GM19324 (cell line): ENCODE results near the gene TLK1.
"Not testable (repeated sequence)": the region's sequence is repeated elsewhere in the genome, so short reads cannot be mapped to it uniquely, and the experiment has no call there.

Experiments
- ATAC-seq: cut with Tn5 transposase; IDR thresholded peaks from one replicate; pipeline ENCODE4 v1.9.1; 2021; ENCODE audit warnings: mild to moderate bottlenecking, moderate library complexity; ENCODE audit not compliant: unreplicated experiment, low FRiP score

Gene TLK1

DNA sequence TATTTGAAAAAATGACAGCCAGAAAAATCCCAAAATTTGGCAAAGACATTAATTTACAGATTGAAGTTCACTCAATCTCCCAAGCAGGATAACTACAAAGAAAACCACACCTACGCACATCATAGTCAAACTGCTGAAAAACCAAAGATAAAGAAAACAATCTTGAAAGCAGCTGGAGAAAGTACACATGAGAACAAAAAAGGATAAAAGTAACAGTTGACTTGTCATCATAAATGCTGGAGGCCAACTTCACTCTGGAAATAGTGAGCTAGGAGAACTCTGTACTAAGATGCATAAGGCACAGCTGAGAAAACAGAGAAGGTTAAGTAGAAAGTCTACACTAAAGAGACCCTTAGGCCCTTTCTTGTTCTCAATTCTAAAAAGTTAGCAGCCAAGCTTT is 73.1 kb downstream of the TLK1 start:
- no peak for ATAC-seq

DNA sequence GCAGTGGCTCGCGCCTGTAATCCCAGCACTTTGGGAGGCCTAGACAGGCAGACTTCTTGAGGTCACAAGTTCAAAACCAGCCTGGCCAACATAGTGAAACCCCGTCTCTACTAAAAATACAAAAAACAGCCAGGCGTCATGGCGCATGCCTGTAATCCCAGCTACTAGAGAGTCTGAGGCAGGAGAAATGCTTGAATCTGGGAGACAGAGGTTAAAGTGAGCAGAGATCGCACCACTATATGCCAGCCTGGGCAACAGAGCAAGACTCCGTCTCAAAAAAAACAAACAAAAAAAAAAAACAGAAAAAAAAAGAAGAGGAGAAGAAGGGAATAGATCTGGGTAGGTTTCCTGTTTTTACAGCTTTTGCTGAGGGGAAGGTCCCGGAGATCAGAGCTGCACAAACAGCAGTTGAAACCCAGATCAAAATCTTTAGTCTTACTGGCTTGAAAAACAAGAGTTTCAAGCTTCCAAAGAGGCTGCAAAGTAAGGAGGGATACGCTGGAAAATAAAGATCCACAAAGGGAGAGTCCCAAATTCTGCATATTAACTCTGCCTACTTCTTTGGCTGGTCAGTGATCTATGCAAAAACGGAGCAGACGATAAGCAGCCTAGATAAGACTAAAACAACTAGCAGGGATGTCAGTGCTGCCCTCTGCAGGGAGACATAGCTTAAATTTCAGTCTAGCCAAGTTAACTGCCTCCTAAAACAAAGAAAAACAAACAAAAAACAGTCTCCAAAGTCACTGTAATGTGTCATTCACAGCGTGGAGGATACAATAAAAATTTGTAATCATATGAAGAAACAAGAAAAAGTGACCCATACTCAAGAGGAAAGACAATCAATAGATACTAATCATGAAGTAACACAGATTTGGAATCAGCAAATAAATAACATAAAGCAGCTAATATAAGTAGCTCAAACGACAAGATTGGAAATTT is 74.1 kb downstream of the TLK1 start:
- ATAC-seq, result no peak

DNA sequence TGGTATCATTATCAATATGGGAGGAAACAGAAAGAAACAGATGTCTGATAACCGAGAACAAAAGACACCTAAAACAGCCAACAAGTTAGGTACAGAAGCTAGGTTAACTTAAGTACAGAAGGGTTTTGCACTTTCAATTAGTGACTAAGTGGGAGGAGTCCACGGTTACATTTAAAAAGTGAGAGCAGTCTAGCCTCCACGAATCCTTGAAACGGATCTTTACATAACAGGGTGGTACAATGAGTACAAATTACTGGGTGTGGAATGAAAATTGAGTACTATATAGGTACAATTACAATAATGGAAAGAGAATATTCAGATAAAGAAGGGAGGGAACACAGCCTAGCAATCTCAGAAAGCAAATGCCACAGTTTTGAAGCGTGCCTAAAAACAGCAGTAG is 76.6 kb downstream of the TLK1 start:
- no peak for ATAC-seq

GRCh38 chr2:171083451-171083850 is 77.2 kb downstream of the TLK1 start:
- no peak for ATAC-seq

DNA sequence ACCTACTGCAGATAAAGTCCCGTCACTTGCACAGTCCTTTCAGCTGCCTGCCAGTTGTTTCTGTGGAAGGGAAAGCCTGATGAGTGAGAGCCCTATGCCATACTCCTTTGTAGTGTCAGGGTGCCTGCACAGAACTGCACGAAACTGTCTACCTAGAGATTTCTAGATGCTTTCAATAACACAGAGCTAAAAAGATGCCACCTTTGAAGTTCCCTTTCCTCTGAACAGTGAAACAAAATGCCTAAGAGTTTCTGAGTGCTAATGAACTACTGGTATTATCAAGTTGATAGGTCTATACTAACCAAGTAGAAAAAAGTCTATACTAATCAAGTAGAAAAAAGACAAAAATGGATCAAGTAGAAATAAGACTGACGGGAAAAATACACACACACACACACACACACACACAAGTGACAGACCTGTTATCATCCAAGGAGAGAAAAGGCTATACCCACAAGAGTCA is 79.0 kb downstream of the TLK1 start:
- no peak for ATAC-seq

DNA sequence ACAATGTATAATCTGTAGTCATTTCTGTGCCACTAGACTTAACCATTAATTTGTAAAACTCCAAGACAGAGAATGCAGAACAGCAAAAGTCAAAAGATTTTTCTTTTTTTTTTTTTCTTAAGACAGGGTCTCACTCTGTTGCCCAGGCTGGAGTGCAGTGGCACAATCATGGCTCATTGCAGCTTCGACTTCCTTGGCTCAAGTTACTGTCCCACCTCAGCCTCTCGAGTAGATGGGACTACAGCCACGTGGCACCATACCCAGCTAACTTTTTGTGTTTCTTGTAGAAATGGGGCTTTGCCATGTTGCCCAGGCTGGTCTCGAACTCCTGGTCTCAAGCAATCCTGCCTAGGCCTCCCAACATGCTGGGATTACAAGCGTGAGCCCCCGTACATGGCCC is 80.1 kb downstream of the TLK1 start:
- no peak for ATAC-seq

GRCh38 chr2:171076422-171076821 is 84.3 kb downstream of the TLK1 start:
- ATAC-seq, result not testable (repeated sequence)

GRCh38 chr2:171072164-171072563 is 88.5 kb downstream of the TLK1 start:
- no peak for ATAC-seq

GRCh38 chr2:171069286-171069956 is 91.3 kb downstream of the TLK1 start:
- no peak for ATAC-seq

DNA sequence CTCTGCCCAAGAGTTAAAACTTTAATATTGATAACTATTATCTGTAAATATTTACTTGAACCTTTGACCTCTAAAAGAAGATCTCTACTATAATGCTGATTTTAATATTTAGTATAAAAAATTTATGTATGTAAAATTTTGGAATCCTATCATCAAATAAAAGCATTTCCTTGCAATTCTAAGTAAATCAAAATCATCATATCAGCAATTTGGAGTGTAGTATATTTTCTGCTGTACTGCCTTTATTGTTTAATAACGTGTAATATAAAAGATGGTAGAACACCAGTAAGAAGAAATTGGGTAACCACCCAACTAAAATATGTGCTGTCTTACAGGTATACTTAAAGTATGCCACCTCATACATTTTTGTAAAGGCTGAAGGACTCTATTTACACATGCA is 94.6 kb downstream of the TLK1 start:
- no peak for ATAC-seq

GRCh38 chr2:171057575-171057974 is 103.1 kb downstream of the TLK1 start:
- no peak for ATAC-seq

DNA sequence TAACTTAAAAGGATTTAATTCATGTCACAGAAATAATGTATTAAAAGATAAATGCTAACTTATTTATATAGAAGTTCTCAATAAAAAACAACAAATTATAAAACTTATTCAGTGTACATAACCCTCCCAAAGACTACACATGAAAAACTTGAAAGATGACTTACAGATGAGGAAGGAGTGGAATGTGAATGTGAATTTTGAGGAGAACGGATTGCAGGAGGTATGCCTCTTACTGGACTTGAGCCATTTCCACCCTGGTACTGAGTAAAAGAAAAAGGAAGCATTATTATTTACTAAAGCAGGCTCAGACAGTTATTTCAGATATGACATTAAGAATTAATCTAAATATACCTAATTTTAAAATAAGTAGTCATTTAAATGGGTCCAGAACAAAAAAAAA is 104.4 kb downstream of the TLK1 start:
- ATAC-seq, result no peak

GRCh38 chr2:171049691-171050090 is 111.0 kb downstream of the TLK1 start:
- no peak for ATAC-seq

- no peak for ATAC-seq
Measured at GRCh38 chr2:171046048-171046560, 114.6 kb downstream of the TLK1 start.

DNA sequence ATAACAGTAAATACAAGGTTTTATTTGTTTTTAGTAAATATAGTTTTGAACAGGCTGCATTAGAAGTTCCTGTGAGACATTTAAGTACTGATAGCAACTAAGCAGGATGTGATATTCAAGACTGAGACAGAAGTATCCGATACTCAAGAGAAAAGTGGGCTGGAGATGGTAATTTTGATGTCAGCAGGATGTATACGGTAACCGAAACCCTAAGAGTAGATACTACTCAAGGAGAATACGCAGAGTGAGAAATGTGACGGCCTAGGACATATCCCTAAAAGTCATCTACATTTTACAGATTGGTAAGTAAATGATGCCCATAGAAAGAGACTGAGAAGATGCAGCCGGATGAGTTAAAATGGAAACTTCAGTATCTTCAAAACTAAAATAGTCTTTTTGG is 116.3 kb downstream of the TLK1 start:
- no peak for ATAC-seq

- ATAC-seq, result no peak
Measured at GRCh38 chr2:171042253-171042969, 118.3 kb downstream of the TLK1 start.

DNA sequence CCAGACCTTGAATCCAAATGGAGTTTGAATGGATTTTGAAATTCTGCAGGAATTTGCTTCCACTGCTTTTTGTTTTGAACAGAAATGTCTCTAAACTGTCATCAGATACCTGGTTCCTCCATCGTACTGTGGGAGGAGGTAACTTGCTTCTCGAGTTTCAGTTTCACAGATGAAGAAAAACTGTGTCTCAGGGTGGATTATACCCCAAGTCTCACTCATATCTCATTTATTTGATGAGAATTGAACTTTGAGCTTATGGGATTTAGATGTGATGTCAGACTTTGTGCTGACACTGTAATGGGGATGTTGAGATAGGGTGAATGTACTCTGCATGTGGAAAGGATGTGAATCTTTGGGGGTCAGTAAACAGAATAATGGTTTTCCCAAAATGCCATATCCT is 124.2 kb downstream of the TLK1 start:
- no peak for ATAC-seq

- no peak for ATAC-seq
Measured at GRCh38 chr2:171034315-171034714, 126.4 kb downstream of the TLK1 start.

DNA sequence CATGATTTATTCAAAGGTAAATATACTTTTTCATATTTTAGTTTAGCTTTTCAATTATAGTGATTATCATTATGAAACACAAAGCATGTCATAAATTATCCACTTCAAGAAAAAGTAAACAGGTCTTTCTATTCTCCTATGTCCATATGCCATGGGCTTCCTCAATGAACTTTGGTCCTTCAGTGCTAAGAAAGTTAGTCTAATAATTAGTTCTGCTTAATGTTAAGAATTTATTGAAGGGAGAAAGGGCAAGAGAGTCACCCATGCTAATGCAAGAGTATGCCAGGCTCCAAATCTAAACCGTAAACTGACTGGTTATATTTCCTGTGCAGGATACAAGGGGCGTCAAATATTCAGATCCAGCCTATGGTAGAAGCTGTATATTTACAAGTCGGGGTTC is 135.5 kb downstream of the TLK1 start:
- ATAC-seq, result no peak

DNA sequence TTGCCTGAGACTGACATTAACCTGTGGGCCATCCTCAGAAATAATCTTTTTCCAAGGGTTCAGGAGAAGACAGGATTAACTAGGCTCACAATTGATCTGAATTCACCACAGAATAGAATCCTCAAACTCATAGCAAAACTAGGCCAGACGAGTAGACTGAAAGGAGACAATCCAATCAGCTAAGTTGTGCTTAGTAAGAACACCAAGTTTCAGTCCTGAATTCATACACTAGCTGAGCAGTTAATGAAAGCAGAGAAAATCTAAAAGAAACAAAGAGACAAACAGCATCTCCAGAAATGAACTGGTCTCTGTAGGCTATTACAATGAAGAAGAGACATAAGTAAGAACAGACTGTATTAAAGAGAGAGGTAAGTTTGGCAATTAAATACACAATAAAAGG is 142.2 kb downstream of the TLK1 start:
- no peak for ATAC-seq

DNA sequence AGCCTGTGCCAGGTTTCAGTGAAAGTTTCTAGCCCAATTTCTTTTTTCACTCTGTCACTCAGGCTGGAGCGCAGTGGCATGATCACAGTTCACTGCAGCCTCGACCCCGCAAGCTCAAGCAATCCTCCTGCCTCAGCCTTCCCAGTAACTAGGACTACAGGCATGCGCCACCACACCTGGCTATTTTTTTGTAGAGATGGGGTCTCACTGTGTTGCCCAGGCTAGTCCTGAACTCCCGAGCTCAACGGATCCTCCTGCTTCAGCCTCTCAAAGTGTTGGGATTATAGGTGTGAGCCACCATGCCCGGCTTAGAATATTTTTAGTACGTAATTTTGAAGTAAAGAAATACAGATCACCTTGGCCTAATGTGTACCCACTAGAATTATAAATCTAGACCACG is 144.6 kb downstream of the TLK1 start:
- ATAC-seq, result no peak
